ENCODE results near the gene PLTP. TPM values are rescaled to one million over a fixed set of nuclear protein-coding genes. Genes with fewer than 3 reads are reported as not detected.

PLTP gene
- total RNA-seq, 2 experiments from 2014 or later, result 2.2 to 2.8 TPM

- Mint-ChIP-seq H3K27ac (no peak overlapping the region), H3K36me3 (ENCODE audit: low read depth) (peaks cover 47% of the 10 kb centered on the region), H3K27me3 (ENCODE audit: low read depth) (no peaks in the 10 kb centered on the region), H3K4me1 (ENCODE audit: low read depth) (peaks cover 8% of the 10 kb centered on the region), H3K9me3 (ENCODE audit: insufficient read depth) (no peaks in the 10 kb centered on the region), H3K4me3 (no peak overlapping the region)
- ATAC-seq (no peak), DNase-seq (no peak)
- CTCF ChIA-PET, result interaction anchor here (2.2 to 2.6 kb wide), 2 partner anchors 20 to 151 kb away, joined by 7 to 11 read pairs; no protein-coding TSS in a partner anchor
- POLR2A ChIA-PET, result interaction anchor here (1.6 to 3.7 kb wide), 3 partner anchors 13 to 21 kb away, joined by 5 to 18 read pairs (median 14); partner anchors contain the start of genes PCIF1 and ZNF335
These were observed 38.3 kb upstream of the PLTP start for GRCh38 chr20:45950330-45950646.

DNA sequence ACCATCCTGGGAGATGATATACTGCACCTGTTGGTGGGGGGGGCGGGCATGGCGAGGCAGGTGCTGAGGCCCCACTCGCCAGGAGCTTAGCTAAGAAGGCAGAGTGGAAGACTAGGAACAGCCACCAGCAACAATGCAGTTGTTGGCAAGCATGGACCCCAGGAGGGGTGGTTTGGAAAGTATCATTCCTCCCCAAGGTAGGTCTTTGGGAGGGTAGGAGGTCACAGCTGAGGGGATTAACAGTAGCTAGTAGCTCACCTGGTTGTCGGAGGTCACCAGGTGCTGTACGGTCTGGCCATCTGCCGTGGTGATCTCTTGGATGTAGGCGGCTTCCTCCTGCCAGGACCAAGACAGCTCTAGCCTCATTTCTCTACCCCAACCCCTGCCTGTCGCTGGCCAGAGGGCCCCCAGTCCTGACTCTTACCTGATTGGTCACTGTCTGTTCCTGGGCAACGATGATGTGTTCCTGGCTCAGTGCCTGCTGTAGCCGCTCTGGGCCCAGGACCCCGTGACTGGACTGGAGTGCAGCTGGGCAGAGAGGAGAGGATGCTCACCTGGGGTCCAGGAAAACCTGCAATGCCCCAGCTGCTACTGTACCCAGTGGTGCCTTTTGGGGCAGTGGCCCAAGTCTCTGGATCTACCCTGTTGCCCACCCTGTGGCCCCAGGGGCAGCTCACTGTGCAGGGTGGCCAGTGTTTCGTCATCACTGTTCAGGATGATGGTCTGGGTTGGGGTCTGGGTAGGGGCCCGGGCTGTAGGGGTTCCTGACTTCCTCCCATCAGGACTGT, 37.8 kb upstream of the PLTP start:
- ChIA-PET CTCF (interaction anchor here (2.2 to 2.6 kb wide), 2 partner anchors 21 to 151 kb away, joined by 7 to 11 read pairs; no protein-coding TSS in a partner anchor), POLR2A (interaction anchor here (1.0 to 3.7 kb wide), 8 partner anchors 10 to 137 kb away, joined by 3 to 18 read pairs (median 4); partner anchors contain the start of genes PCIF1 and ZNF335)
- ATAC-seq (no peak), DNase-seq (no peak)
- Mint-ChIP-seq H3K36me3 (ENCODE audit: low read depth) (peaks cover 52% of the 10 kb centered on the region), H3K27ac (no peak overlapping the region), H3K9me3 (ENCODE audit: insufficient read depth) (no peaks in the 10 kb centered on the region), H3K27me3 (ENCODE audit: low read depth) (no peaks in the 10 kb centered on the region), H3K4me3 (no peak overlapping the region), H3K4me1 (ENCODE audit: low read depth) (peaks cover 8% of the 10 kb centered on the region)

DNA sequence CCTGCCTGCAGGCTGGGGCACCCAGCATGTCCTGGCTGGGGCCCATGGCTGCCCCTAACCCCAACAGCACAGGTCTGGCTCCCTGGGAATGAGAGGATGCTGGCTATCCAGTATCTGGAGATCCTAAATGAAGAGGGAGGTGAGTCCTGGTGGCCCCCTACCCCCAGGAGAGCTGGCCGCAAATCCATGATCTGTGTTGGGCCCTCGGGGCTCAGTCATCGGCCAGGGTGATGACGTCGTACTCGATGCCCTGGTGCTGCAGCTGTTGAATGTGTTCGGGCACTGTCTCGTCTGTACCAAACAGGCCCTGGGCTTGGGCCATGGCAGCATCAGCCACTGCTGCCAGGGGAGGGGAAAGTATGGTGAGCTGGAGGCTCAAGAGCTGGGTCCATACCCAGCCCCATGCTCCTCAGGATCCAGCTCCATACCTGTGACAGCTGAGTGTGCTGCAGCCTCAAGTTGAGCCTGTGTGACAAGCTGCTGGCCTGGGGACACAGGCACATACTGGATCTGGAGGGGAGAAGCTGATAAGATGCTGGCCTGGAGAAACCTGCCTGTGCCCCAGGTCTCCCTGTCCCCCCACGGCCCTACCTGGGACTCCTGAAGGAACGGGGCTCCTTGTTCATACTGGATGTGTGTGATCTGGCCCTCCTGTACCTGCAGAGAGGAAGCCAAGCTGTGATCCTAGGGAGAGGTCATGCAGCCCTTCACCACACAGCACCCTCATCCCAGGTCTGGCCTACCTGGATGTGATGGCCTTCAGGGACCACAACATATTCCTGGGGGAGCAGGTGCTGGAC, 37.0 kb upstream of the PLTP start:
- ChIA-PET CTCF (interaction anchor here (2.2 kb wide), 1 partner anchor 22 kb away, joined by 11 read pairs; no protein-coding TSS in a partner anchor), POLR2A (interaction anchor here (0.7 to 3.7 kb wide), 9 partner anchors 9 to 136 kb away, joined by 3 to 18 read pairs (median 4); partner anchors contain the start of genes PCIF1 and ZNF335)
- no peaks in the 10 kb centered on the region for H3K9me3 Mint-ChIP-seq (ENCODE audit: insufficient read depth)
- ATAC-seq, result no peak
- H3K4me1 Mint-ChIP-seq (ENCODE audit: low read depth), result peaks cover 8% of the 10 kb centered on the region
- H3K36me3 Mint-ChIP-seq (ENCODE audit: low read depth), result peaks cover 60% of the 10 kb centered on the region
- H3K4me3 Mint-ChIP-seq, result no peak overlapping the region
- no peaks in the 10 kb centered on the region for H3K27me3 Mint-ChIP-seq (ENCODE audit: low read depth)
- DNase-seq, result no peak
- peak overlapping the region; percentile 37 for H3K27ac Mint-ChIP-seq

GRCh38 chr20:45948261-45948733, 36.3 kb upstream of the PLTP start:
- ChIA-PET POLR2A (interaction anchor here (0.7 to 3.7 kb wide), 7 partner anchors 9 to 135 kb away, joined by 3 to 18 read pairs (median 4); partner anchors contain the start of gene PCIF1), CTCF (interaction anchor here (2.2 kb wide), 1 partner anchor 22 kb away, joined by 11 read pairs; no protein-coding TSS in a partner anchor)
- H3K27me3 Mint-ChIP-seq (ENCODE audit: low read depth), result no peaks in the 10 kb centered on the region
- H3K36me3 Mint-ChIP-seq (ENCODE audit: low read depth), result peaks cover 61% of the 10 kb centered on the region
- no peaks in the 10 kb centered on the region for H3K9me3 Mint-ChIP-seq (ENCODE audit: insufficient read depth)
- H3K4me3 Mint-ChIP-seq, result no peak overlapping the region
- DNase-seq (no peak), ATAC-seq (no peak)
- no peak overlapping the region for H3K27ac Mint-ChIP-seq
- peaks cover 8% of the 10 kb centered on the region for H3K4me1 Mint-ChIP-seq (ENCODE audit: low read depth)

DNA sequence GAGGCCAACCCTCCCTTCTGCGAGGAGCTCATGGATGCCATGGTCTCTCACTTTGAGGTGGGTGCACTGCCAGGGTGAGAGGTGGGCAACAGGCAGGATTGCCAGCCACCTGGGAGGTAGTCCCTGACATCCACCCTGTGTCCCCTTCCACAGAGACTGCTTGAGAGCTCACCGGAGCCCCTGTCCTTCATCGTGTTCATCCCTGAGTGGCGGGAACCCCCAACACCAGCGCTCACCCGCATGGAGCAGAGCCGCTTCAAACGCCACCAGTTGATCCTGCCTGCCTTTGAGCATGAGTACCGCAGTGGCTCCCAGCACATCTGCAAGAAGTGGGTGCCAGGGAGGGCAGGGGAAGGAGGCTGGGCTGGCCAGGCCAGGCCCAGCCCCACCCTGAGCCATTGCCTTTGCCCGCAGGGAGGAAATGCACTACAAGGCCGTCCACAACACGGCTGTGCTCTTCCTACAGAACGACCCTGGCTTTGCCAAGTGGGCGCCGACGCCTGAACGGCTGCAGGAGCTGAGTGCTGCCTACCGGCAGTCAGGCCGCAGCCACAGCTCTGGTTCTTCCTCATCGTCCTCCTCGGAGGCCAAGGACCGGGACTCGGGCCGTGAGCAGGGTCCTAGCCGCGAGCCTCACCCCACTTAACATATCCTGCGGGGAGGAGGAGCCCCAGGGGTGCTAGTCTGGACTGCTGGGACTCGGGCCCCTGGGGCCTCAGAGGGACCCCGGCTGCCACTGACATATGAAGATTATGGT, 35.3 kb upstream of the PLTP start:
- peaks cover 68% of the 10 kb centered on the region for H3K36me3 Mint-ChIP-seq (ENCODE audit: low read depth)
- peaks cover 8% of the 10 kb centered on the region for H3K4me1 Mint-ChIP-seq (ENCODE audit: low read depth)
- POLR2A ChIA-PET, result interaction anchor here (0.7 to 3.7 kb wide), 4 partner anchors 10 to 17 kb away, joined by 3 to 18 read pairs (median 4); no protein-coding TSS in a partner anchor
- no peak for ATAC-seq
- no peak overlapping the region for H3K27ac Mint-ChIP-seq
- CTCF ChIA-PET, result interaction anchor here (1.2 kb wide), 1 partner anchor 23 kb away, joined by 5 read pairs; no protein-coding TSS in a partner anchor
- H3K4me3 Mint-ChIP-seq, result no peak overlapping the region
- no peak for DNase-seq
- no peaks in the 10 kb centered on the region for H3K9me3 Mint-ChIP-seq (ENCODE audit: insufficient read depth)
- H3K27me3 Mint-ChIP-seq (ENCODE audit: low read depth), result no peaks in the 10 kb centered on the region

DNA sequence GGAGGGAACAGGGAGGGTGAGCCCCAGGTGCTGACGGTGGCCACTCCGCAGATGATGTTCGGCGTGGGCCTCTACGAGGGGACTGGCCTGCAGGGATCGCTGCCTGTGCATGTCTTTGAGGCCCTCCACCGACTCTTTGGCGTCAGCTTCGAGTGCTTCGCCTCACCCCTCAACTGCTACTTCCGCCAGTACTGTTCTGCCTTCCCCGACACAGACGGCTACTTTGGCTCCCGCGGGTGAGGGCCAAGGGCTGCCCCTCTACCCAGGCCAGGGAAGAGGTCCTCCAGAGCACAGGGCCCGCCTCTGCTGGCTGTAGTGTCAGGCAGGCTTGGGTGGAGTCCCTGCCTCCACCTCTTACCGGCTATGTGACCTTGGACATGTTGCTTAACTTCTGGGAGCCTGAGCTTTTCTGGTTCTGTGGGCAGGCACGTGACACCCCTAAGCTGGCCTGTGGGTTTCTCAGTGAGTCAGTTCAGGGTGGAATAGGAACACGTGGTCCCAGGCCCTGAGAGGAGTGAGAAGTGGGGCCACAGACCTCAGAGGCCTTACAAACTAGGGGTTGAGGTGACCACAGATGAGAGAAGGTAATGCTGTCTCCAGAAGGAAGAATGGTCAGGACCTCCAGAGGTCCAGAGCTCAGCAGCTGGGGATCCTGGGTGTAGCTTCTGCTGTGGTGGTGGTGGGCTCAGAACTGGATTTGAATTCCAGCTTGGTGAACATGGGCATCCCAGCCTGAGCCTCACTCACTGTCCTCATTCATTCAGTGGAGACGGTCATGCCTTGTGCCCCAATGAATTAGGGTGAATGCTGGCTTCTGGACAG, 34.4 kb upstream of the PLTP start:
- no peak overlapping the region for H3K4me3 Mint-ChIP-seq
- CTCF ChIA-PET, result interaction anchor here (0.7 to 1.2 kb wide), 3 partner anchors 12 to 24 kb away, joined by 3 to 5 read pairs (median 3); partner anchors contain the start of gene PCIF1
- peaks cover 8% of the 10 kb centered on the region for H3K4me1 Mint-ChIP-seq (ENCODE audit: low read depth)
- peak; percentile 55 for DNase-seq
- POLR2A ChIA-PET, result interaction anchor here (0.7 to 0.8 kb wide), 3 partner anchors 11 to 18 kb away, joined by 3 to 4 read pairs (median 3); partner anchors contain the start of gene PCIF1
- no peaks in the 10 kb centered on the region for H3K9me3 Mint-ChIP-seq (ENCODE audit: insufficient read depth)
- H3K27ac Mint-ChIP-seq, result peak overlapping the region; percentile 66
- ATAC-seq, result peak; percentile 34
- no peaks in the 10 kb centered on the region for H3K27me3 Mint-ChIP-seq (ENCODE audit: low read depth)
- H3K36me3 Mint-ChIP-seq (ENCODE audit: low read depth), result peaks cover 58% of the 10 kb centered on the region

GRCh38 chr20:45945678-45946148, 33.8 kb upstream of the PLTP start:
- no peaks in the 10 kb centered on the region for H3K27me3 Mint-ChIP-seq (ENCODE audit: low read depth)
- no peak for ATAC-seq
- CTCF ChIA-PET, result interaction anchor here (0.9 to 2.2 kb wide), 3 partner anchors 16 to 25 kb away, joined by 3 to 14 read pairs (median 5); no protein-coding TSS in a partner anchor
- no peak overlapping the region for H3K27ac Mint-ChIP-seq
- no peak for DNase-seq
- no peaks in the 10 kb centered on the region for H3K9me3 Mint-ChIP-seq (ENCODE audit: insufficient read depth)
- POLR2A ChIA-PET, result interaction anchor here (0.8 kb wide), 1 partner anchor 11 kb away, joined by 3 read pairs; the partner anchor contains the start of gene PCIF1
- H3K4me3 Mint-ChIP-seq, result no peak overlapping the region
- peaks cover 8% of the 10 kb centered on the region for H3K4me1 Mint-ChIP-seq (ENCODE audit: low read depth)
- H3K36me3 Mint-ChIP-seq (ENCODE audit: low read depth), result peaks cover 55% of the 10 kb centered on the region

- Mint-ChIP-seq H3K27ac (no peak overlapping the region), H3K27me3 (ENCODE audit: low read depth) (no peaks in the 10 kb centered on the region), H3K9me3 (ENCODE audit: insufficient read depth) (no peaks in the 10 kb centered on the region), H3K4me3 (no peak overlapping the region), H3K4me1 (ENCODE audit: low read depth) (peaks cover 8% of the 10 kb centered on the region), H3K36me3 (ENCODE audit: low read depth) (peaks cover 53% of the 10 kb centered on the region)
- DNase-seq (no peak), ATAC-seq (no peak)
- CTCF ChIA-PET, result interaction anchor here (2.2 kb wide), 1 partner anchor 25 kb away, joined by 14 read pairs; no protein-coding TSS in a partner anchor
- POLR2A ChIA-PET, result interaction anchor here (0.6 to 1.1 kb wide), 2 partner anchors 10 to 131 kb away, joined by 3 to 4 read pairs; no protein-coding TSS in a partner anchor
These were observed 33.2 kb upstream of the PLTP start for GRCh38 chr20:45944965-45945677.

DNA sequence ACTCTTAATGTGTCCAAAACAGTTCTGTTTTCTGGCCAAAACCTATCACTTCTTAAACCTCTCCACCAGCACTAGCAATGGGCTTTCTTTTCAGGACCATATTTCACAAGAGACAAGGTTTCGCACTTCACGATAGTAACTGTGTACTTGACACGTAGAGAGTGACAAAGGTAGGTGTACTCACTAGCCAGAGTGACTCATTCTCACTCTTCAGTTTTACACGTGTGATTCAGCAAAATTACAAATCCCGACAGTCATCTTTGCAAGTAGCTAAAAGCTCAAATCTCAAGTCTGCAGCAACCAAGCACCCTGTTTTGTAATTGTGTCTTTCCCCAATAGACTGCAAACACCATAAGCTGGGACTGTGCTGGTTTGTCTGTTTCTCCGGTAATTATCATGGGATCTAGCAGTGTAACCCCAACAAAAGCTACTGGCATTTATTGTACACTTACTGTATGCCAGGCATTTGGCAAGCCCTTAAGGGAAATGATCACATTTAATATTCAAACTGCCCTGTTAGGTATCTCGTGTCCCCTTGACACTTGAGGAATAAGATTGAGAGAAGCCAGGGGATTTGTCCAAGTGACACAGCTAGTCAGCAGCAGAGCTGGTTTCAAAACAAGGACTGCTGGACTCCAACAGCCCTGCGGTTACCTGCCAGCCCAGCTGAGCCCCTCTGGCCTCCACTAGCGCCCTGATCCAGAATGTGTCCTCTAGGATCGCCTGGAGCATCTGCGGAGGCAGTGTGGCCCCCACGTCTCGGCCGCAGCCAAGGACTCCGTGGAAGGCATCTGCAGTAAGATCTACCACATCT, 32.4 kb upstream of the PLTP start:
- ChIA-PET CTCF (interaction anchor here (1.0 to 2.2 kb wide), 3 partner anchors 19 to 145 kb away, joined by 3 to 14 read pairs (median 4); no protein-coding TSS in a partner anchor), POLR2A (interaction anchor here (0.6 to 1.1 kb wide), 2 partner anchors 9 to 131 kb away, joined by 3 to 4 read pairs; no protein-coding TSS in a partner anchor)
- Mint-ChIP-seq H3K4me1 (ENCODE audit: low read depth) (peaks cover 8% of the 10 kb centered on the region), H3K36me3 (ENCODE audit: low read depth) (peaks cover 56% of the 10 kb centered on the region), H3K4me3 (no peak overlapping the region), H3K27me3 (ENCODE audit: low read depth) (no peaks in the 10 kb centered on the region), H3K27ac (no peak overlapping the region), H3K9me3 (ENCODE audit: insufficient read depth) (no peaks in the 10 kb centered on the region)
- DNase-seq (no peak), ATAC-seq (no peak)

All from activated CD8-positive, alpha-beta T cell treated with anti-CD3 and anti-CD28 coated beads, Interleukin-2, amount 10 ng/mL, durations not matched to agents 7 days and 5 days (primary cell).